ENCODE results near the gene KIF1A.
"Not testable (repeated sequence)": the region's sequence is repeated elsewhere in the genome, so short reads cannot be mapped to it uniquely, and the experiment has no call there.

The KIF1A gene

DNA sequence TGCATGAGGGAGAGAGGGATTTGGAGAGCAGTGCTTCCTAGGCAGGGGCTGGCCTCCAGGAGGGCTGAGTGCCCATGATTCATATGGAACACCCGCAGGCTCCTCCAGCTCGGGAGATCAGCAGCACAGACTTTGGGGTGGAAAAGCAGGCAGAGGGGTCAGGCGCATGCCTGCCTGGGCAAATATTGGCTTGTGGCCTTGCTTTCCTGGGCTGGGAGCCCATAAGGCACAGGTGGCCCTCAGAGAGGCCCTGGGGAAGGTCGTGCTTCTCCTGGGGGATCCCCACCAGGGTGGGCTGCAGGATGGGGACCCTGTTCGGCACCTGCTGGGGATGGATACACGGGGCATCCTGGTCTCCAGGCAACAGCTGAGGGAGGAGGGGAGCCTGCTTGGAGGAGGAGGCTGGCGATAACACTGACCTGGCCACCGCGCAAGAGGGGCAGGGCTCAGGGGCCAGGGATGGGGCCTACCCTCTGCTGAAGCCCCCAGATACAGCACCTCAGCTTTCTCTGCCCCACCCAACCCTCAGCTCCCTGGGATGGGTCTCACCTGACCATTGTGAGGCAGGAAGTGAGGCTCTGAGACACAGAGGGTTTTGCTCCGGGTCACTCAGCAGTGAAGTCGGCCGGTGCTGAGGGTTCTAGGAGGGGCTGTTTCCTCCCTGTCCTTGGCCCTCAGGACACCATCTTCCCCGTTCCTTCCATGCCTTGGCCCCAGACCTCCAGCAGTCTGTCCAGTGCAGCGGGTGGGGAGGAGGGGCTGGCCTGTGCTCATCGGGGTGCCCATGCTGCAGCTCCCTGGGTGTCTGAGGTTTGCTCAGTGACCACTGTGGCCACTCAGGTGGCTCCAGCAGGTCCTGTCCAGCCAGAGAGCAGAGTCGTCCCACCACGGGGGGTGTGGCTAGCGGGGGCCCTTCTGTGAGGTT, 116.3 kb downstream of the KIF1A start:
- no peak for DNase-seq (ENCODE audit: low read depth in 2 of 2)

DNA sequence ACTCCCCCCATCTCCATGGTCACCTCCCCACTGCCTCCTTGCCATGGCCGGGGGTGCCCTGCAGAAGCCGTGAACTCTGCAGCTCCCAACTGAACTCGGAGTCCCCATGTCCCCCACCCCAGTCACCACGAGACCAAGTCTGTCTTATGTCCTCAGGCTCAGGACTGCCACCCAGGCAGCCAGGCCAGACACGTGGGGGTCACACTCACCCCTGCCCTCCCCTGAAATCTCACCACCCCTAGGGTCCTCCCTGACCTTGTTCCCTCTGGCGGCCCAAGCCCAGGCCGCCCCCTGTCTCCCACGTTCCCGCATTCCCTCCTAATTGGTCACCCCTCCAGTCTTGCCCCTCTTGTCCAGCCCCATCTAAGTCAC, 117.4 kb downstream of the KIF1A start:
- DNase-seq (ENCODE audit: low read depth in 2 of 2) = no peak

GRCh38 chr2:240701736-240702639, 118.0 kb downstream of the KIF1A start:
- no peak for DNase-seq (ENCODE audit: low read depth in 2 of 2)

DNA sequence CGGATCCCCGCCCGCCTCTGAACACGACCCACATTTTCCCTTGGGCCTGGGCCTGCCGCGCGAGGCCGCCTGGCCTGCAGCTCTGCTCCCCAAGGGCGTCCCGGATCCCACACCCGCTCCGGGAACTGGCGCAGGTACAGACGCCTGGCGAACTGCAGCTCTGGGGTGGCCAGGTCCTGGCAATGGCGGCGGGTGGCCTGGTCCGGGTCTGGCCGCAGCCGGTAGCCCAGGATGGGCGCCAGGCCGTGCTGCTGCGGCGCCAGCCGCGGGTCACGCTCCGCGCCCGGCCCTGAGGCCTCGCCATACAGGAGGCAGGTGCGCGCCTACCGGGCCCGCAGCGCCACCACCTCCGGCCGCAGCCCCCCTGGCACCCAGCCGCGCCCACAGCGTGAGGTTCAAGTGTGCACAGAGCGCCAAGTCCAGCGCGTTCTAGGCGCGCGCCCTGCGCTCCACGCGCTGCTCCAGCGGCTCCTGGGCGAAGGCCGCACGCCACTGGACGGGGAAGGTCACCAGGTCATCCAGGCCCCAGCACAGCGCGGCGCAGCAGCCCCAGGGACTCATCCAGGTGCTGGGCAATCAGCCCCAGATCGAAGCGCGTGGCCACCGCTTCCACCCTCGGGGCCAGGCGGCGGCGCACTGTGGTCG, 118.8 kb downstream of the KIF1A start:
- DNase-seq (ENCODE audit: low read depth in 2 of 2) = no peak

DNA sequence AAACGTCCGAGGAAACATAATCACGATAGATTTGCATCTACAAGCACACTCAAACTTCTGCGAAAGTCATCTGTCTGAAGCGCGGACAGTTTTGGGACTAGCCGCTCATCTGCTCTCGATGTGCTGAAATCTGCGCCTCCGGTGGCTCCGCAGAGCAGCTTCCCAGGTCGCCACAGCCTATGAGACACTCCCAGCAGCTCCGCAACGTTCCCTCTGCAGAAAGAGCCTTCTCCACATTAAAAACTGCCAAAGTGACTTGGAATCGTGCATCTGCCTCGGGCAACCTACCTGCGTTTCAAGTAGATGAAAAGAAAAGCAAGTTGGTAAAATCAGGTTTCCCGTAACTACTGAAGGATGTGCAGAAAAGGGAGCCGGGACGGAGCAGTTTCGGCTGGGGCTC, 119.4 kb downstream of the KIF1A start:
- DNase-seq (ENCODE audit: low read depth in 2 of 2) = not testable (repeated sequence)

DNA sequence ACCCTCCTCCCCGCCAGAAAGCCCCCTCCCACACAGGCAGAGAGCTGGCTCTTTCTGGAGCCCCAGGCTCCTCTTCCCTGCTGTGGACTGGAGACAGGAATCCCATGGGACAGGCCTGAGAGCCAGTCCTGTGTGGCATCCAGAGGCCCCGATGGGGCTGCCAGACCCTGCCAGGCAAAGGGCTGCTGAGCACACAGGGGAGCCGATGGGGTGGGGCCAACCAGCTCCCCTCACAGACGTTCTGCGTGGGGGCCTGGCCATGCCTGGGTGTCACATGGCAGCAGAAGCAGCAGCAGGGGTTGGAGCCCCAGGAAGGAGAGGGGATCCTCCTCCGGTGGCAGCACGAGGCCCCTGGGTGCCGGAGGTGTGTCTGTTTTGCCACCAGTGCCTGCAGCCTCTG, 120.2 kb downstream of the KIF1A start:
- DNase-seq (ENCODE audit: low read depth in 2 of 2) = not testable (repeated sequence)

DNA sequence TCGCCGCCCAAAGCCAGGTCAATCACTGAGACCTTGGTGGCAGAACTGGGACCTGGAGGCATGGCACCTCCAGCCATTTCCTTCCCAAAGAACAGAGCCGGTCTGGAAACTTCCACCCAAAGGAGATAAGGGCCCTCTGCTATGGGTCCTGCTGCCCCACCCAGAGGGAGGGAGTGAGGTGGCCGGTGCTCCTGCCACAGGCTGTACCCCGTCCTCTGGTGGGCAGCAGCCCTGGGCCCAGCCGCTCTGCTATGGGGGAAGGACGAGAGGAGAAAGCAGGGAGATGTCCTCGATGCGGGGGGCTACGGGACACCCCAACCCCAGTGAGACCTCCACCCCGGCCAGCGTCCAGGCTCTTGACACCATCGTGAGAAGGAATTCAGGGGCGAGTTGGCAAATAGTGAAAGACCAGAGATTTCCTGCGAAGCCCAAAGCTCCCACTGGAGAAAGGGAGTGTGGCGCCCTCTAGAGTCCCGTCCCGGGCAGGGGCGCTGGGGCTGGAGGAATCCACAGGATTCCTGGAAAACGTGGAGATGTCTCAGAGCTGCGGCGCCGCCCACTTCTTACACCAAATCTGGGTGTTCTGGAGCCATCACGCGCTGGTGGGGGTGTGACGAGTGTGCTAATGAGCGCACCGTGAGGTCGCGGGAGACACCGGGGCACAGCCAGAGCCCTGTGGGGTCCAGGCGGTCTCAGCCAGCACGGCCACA, 121.0 kb downstream of the KIF1A start:
- not testable (repeated sequence) for DNase-seq (ENCODE audit: low read depth in 2 of 2)

- DNase-seq (ENCODE audit: low read depth in 2 of 2) = not testable (repeated sequence)
These were observed 123.5 kb downstream of the KIF1A start for GRCh38 chr2:240696469-240696868.

DNA sequence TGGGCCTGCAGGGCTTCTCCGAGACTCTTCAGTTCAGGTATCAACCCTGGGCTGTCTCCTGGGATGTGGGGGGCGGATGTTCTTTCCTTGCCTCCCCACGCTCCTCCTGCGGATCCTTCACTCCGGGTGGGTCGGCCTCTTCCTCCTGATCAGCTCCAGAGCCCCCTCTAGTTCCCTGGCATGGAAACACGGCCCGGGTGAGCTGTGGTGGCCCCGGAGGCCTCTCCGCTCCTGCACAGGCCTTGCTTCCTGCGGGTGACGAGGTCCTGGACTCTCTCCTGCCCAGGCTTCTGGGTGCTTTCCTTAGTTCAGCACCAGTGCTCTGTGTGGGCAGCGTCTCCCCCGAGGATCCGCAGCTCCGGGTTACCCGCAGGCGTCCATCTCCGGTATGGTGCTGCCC, 124.4 kb downstream of the KIF1A start:
- not testable (repeated sequence) for DNase-seq (ENCODE audit: low read depth in 2 of 2)

- not testable (repeated sequence) for DNase-seq (ENCODE audit: low read depth in 2 of 2)
These were observed 125.7 kb downstream of the KIF1A start for GRCh38 chr2:240694304-240694703.

GRCh38 chr2:240692583-240693561, 127.1 kb downstream of the KIF1A start:
- DNase-seq (ENCODE audit: low read depth in 2 of 2) = not testable (repeated sequence)

GRCh38 chr2:240691631-240692420, 128.2 kb downstream of the KIF1A start, which contains the start of gene AQP12A:
Gene AQP12A (plus strand): TSS chr2:240691866. CDS start chr2:240691914, 48 bp downstream.
- DNase-seq (ENCODE audit: low read depth in 2 of 2) = not testable (repeated sequence)

- DNase-seq (ENCODE audit: low read depth in 2 of 2) = not testable (repeated sequence)
These were observed 129.0 kb downstream of the KIF1A start for GRCh38 chr2:240691075-240691427.

GRCh38 chr2:240690421-240691074, 129.5 kb downstream of the KIF1A start:
- DNase-seq (ENCODE audit: low read depth in 2 of 2) = not testable (repeated sequence)

DNA sequence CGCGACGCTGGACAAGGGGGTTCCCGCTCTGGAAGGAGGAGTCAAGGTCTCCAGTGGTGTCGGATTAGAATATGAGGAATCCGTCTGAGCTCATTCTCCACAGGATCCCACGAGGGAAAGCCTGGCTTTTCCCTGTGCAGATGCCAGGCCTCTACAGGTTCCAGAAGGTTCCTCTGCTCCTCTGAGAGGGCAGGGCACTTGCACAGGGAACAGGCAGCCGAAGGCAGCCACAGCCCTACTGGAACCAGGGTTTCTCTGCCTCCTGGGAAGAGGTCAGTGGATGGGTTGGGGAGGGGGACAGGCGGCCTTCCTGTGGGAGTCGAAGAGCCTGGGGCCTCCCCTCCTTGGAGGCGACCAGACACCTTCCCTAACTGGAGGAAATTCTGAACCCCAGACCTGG, 130.0 kb downstream of the KIF1A start:
- no peak for DNase-seq (ENCODE audit: low read depth in 2 of 2)

DNA sequence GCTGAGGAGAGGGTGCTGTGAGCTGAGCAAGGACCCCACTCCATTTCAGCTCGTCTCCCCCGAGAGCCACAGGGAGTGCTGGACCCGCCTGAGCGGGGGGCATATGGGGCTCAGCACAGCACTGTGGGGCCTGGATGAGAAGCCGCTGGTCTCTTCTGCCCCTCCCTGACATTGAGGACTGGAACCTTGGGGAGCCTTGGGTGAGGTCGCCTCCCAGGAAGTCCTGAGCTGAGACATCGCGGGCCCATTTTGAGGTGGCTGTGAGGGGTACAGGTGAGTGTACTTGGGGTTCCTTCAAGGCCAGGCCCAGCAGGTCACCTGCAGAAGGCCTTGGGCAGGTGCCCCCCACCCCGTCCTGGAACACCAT, 131.5 kb downstream of the KIF1A start:
- no peak for DNase-seq (ENCODE audit: low read depth in 2 of 2)

DNA sequence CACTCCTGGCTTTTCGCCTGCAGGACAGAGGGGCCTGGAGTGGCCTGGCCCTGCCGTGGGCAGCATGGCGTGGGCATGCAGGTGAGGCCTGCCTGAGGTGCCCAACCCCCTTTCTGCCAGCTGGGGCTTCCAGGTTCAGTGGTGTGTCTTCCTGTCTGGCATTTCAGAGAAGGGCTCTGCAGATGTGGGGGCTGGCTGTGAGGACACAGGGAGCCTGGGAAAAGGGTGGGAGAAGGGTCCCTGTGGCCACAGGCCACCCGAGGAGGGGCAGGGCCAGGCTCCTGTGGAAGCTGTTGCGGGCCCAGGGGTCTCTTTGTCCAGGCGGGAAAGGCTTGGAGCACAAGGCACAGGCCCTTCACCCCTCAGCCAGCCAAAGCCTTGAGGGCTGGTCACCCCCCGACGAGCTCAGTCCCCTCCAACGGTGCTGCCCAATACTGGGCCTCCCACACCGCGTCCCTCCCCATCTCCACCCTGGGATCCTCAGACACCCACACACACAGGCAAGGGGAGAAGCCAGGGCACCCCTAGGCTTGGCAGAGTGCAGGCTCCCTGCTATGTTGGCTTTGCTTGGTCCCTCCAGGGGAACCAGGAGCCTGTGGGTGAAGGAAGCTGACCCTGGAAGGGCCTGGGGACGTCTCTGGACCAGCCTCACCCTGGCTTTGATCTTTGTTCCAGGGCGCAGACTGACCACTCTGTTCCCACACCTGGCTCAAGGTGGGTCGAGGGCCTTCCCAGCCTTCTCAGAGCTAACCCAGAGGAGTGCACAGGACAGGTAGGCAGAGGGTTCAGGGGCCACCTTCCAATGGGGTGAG, 132.1 kb downstream of the KIF1A start:
- DNase-seq (ENCODE audit: low read depth in 2 of 2) = no peak

All from stimulated activated CD8-positive, alpha-beta memory T cell treated with anti-CD3 and anti-CD28 coated beads, Interleukin-2, amount 100 ng/mL, for 1 hour (primary cell).